T-cell (primary cell): ENCODE results near the gene OLFML1. TPM values are rescaled to one million over a fixed set of nuclear protein-coding genes. Genes with fewer than 3 reads are reported as not detected.

Source experiments
- ATAC-seq, 4 experiments: fragments of 200-7000 bp in 3 of 4; fragments of 150-1000 bp in 1 of 4; cut with Tn5 transposase; replicated peaks in 1 of 4; 1 replicate in 3 of 4; 2 replicates in 1 of 4; pipeline ENCODE4 v1.10.0; 2021; ENCODE audit warnings: moderate library complexity in 3 of 4, mild to moderate bottlenecking in 2 of 4, moderate number of reproducible peaks in 1 of 4
- CTCF ChIA-PET, 2 donors: fragments of 300-600 bp; sonication (Branson Sonifier 250); formaldehyde crosslinking; loops; one replicate each; lab custom pipeline; 2022; ENCODE audit warnings: antibody characterized with exemption in 2 of 2; lab: Charles Lee
- POLR2A ChIA-PET, 2 donors: fragments of 300-600 bp; sonication (Branson Sonifier 250); formaldehyde crosslinking; loops; one replicate each; lab custom pipeline; 2022; ENCODE audit warnings: antibody characterized with exemption in 2 of 2; lab: Charles Lee
- DNase-seq, 35 experiments: peaks; one replicate each; pipeline versions ENCODE4 v3.0.0 to v3.0.0-alpha.2; 2013 to 2023
- H3K27ac ChIP-seq: one replicate; pipeline ENCODE4 v1.5.1; 2013; ENCODE audit warnings: low read length
- H3K27me3 ChIP-seq, 2 experiments: replicated peaks in 1 of 2; 1 replicate in 1 of 2; 2 replicates in 1 of 2; pipeline versions ENCODE4 v1.6.1 to v1.7.0; 2013; ENCODE audit warnings: low read length in 1 of 2, mixed read lengths in 1 of 2; ENCODE audit not compliant: control insufficient read depth in 2 of 2, insufficient read depth in 2 of 2; ENCODE audit errors: extremely low read depth in 1 of 2
- H3K36me3 ChIP-seq, 2 donors: 1 replicate in 1 of 2; 2 replicates in 1 of 2; pipeline versions ENCODE4 v1.6.1 to v1.7.0; 2013; ENCODE audit warnings: low read length in 1 of 2; ENCODE audit not compliant: control insufficient read depth in 2 of 2, insufficient read depth in 1 of 2; ENCODE audit errors: extremely low read depth in 1 of 2
- H3K4me1 ChIP-seq, 2 experiments: 1 replicate in 1 of 2; 2 replicates in 1 of 2; pipeline versions ENCODE4 v1.6.1 to v1.7.0; 2013; ENCODE audit warnings: low read length in 2 of 2, mixed read lengths in 1 of 2; ENCODE audit not compliant: insufficient read depth in 2 of 2, control insufficient read depth in 1 of 2; ENCODE audit errors: extremely low read depth in 1 of 2
- H3K4me3 ChIP-seq, 2 donors: 1 replicate in 1 of 2; 2 replicates in 1 of 2; pipeline versions ENCODE4 v1.5.1 to v1.7.0; 2013; ENCODE audit warnings: mild to moderate bottlenecking in 2 of 2, low read length in 1 of 2, moderate library complexity in 1 of 2; ENCODE audit not compliant: control insufficient read depth in 1 of 2; ENCODE audit errors: extremely low read depth in 1 of 2
- H3K9me3 ChIP-seq: 2 replicates; pipeline ENCODE4 v1.7.0; 2013
- H3K27ac Mint-ChIP-seq, 2 donors: one replicate each; pipeline ENCODE4 v1.8.0; 2020 to 2021; ENCODE audit warnings: mild to moderate bottlenecking in 2 of 2, mixed read lengths in 2 of 2
- H3K27me3 Mint-ChIP-seq, 2 donors: one replicate each; pipeline ENCODE4 v1.8.0; 2021 to 2022; ENCODE audit warnings: mixed read lengths in 2 of 2
- H3K36me3 Mint-ChIP-seq: one replicate; pipeline ENCODE4 v1.8.0; 2021; ENCODE audit warnings: mixed read lengths
- H3K4me1 Mint-ChIP-seq, 3 donors: one replicate each; pipeline ENCODE4 v1.8.0; 2020 to 2022; ENCODE audit warnings: mixed read lengths in 3 of 3, mild to moderate bottlenecking in 1 of 3
- H3K4me3 Mint-ChIP-seq, 3 donors: one replicate each; pipeline ENCODE4 v1.8.0; 2020 to 2022; ENCODE audit warnings: mild to moderate bottlenecking in 3 of 3, mixed read lengths in 3 of 3, moderate library complexity in 3 of 3
- H3K9me3 Mint-ChIP-seq, 3 donors: one replicate each; pipeline ENCODE4 v1.8.0; 2020 to 2022; ENCODE audit warnings: mixed read lengths in 3 of 3
- WGBS: methylation state at CpG from one replicate; pipeline ENCODE4 v1.1.5; 2013; ENCODE audit warnings: missing lambda C conversion rate; ENCODE audit not compliant: insufficient coverage; 5-methylcytosine and 5-hydroxymethylcytosine counted together
- total RNA-seq, 35 experiments: library from RNA in 6 of 35; stranded (reverse) in 6 of 35; fragments of 120-200 nt in 1 of 35; gene quantifications; one replicate each; pipeline versions ENCODE4 v1.2.1 to v1.2.4 and lab custom pipeline; 2013 to 2026

The OLFML1 gene
- total RNA-seq, 5 donors from 2014 or later (not counting 1 experiment from before 2014, with no cell fraction given) = 0.16 TPM; not detected in 4

DNA sequence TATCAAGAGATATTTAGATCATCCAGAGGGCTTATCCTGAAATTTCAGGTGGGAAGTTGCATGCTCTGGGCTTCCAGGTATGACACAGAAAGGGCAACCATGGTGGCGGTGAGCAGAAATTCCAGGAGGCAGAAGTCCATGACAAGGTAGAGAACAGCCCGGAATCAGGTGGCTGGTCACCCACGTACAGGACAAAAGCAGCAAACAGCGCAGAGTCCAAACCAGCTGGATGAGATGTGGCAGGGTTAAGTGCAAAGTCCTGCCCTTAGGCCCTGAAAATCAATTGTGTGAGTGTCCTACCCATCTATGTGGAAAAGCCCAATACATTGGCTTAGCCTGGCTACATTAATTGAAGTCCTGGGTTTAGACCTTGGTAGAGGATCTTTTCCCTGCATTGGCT lies 40.1 kb downstream of the OLFML1 start:
- Histone ChIP-seq H3K27ac (no peak overlapping the region), H3K27me3 (peaks cover 0 to 4% of the 10 kb centered on the region in 2 experiments), H3K4me3 (no peak overlapping the region), H3K4me1 (peaks cover 63 to 94% of the 10 kb centered on the region in 2 experiments), H3K9me3 (no peaks in the 10 kb centered on the region), H3K36me3 (no peaks in the 10 kb centered on the region)
- peak overlapping the region in 1 of 3 donors; percentile 47 for H3K4me3 Mint-ChIP-seq
- POLR2A ChIA-PET = no interaction called here
- H3K27me3 Mint-ChIP-seq = no peaks in the 10 kb centered on the region
- no peaks in the 10 kb centered on the region for H3K36me3 Mint-ChIP-seq
- DNase-seq = no peak
- H3K9me3 Mint-ChIP-seq = no peaks in the 10 kb centered on the region
- CTCF ChIA-PET = interaction anchor here in 1 of 2 donors (1.0 kb wide), 1 partner anchor 9 kb away, joined by 3 read pairs; no protein-coding TSS in a partner anchor
- 100% methylated on average over 2 of the region's 4 CpGs for WGBS
- no peak for ATAC-seq
- H3K27ac Mint-ChIP-seq = peak overlapping the region in 1 of 2 donors; percentile 7
- H3K4me1 Mint-ChIP-seq = peaks cover 59 to 67% (median 63%) of the 10 kb centered on the region in 3 donors

DNA sequence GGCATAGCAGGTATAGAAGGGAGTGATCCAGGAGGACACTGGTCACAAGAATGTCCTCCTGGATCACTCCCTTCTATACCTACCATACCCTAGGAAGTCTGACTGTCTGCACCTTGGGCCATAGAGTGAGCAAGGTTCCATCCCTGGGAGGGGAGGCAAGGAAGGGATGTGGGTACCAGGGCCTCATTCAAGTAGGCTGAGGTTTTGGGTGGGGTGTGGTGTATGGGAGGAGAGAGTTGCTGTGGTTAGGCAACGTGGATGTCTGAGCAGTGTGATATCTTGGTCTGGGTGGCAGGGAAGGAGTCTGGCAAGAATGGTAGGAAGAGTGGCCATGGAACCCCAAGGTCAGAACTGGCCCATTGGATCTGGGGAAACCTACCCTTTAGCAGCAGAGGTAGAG lies 41.7 kb downstream of the OLFML1 start:
- Histone ChIP-seq H3K27me3 (peaks cover 0 to 4% of the 10 kb centered on the region in 2 experiments), H3K36me3 (no peaks in the 10 kb centered on the region), H3K9me3 (no peaks in the 10 kb centered on the region), H3K27ac (no peak overlapping the region), H3K4me3 (no peak overlapping the region), H3K4me1 (peaks cover 55 to 92% of the 10 kb centered on the region in 2 experiments)
- CTCF ChIA-PET = interaction anchor here in 1 of 2 donors (1.2 kb wide), 1 partner anchor 10 kb away, joined by 3 read pairs; no protein-coding TSS in a partner anchor
- ATAC-seq = peak; percentile 98 to 100 (median 98)
- 0% methylated on average over 1 of the region's 1 CpG for WGBS
- peak in 27 of 35 experiments; percentile 15 to 74 (median 39) for DNase-seq
- peak overlapping the region; percentile 55 to 84 for H3K27ac Mint-ChIP-seq
- peak overlapping the region in 1 of 3 donors; percentile 70 for H3K4me3 Mint-ChIP-seq
- no peaks in the 10 kb centered on the region for H3K9me3 Mint-ChIP-seq
- no peaks in the 10 kb centered on the region for H3K36me3 Mint-ChIP-seq
- no peaks in the 10 kb centered on the region for H3K27me3 Mint-ChIP-seq
- peaks cover 69 to 78% (median 76%) of the 10 kb centered on the region in 3 donors for H3K4me1 Mint-ChIP-seq
- POLR2A ChIA-PET = no interaction called here

DNA sequence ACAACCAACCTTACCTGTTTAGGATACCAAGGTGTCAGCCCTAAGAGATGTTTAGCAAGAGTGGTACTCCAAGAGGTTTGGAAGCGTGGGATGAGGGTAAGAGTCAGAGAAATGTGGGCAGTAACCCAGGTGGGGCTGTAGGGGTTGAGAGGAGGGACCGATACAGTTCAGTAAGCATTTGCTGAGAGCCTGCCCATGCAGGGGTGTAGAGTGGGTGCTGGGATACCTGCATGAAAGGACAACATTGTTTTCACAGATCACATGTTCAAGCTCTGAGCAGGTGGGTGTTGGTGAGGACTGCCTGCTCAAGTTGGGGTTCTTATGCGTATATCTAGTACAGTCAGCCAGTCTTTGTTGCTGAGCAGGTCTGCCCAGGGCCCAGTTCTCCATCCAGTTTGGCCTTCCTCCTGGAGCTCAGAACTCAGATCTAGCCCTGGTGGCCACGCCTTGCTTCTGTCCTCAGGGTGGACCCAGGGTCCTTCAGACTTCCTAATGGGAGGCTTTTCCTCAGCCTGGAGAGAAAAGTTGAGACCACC lies 43.3 kb downstream of the OLFML1 start:
- Mint-ChIP-seq H3K9me3 (no peaks in the 10 kb centered on the region), H3K36me3 (no peaks in the 10 kb centered on the region), H3K27ac (peak overlapping the region; percentile 68 to 84), H3K27me3 (no peaks in the 10 kb centered on the region), H3K4me3 (peak overlapping the region in 1 of 3 donors; percentile 70), H3K4me1 (peaks cover 64 to 78% (median 77%) of the 10 kb centered on the region in 3 donors)
- no peak overlapping the region for H3K27ac ChIP-seq
- H3K4me1 ChIP-seq = peaks cover 52 to 82% of the 10 kb centered on the region in 2 experiments
- whole genome bisulfite sequencing = 88% methylated on average over 3 of the region's 4 CpGs
- no peaks in the 10 kb centered on the region for H3K36me3 ChIP-seq
- POLR2A ChIA-PET = no interaction called here
- H3K27me3 ChIP-seq = peaks cover 0 to 4% of the 10 kb centered on the region in 2 experiments
- DNase-seq (no peak), ATAC-seq (no peak)
- H3K4me3 ChIP-seq = no peak overlapping the region
- CTCF ChIA-PET = no interaction called here
- H3K9me3 ChIP-seq = no peaks in the 10 kb centered on the region

DNA sequence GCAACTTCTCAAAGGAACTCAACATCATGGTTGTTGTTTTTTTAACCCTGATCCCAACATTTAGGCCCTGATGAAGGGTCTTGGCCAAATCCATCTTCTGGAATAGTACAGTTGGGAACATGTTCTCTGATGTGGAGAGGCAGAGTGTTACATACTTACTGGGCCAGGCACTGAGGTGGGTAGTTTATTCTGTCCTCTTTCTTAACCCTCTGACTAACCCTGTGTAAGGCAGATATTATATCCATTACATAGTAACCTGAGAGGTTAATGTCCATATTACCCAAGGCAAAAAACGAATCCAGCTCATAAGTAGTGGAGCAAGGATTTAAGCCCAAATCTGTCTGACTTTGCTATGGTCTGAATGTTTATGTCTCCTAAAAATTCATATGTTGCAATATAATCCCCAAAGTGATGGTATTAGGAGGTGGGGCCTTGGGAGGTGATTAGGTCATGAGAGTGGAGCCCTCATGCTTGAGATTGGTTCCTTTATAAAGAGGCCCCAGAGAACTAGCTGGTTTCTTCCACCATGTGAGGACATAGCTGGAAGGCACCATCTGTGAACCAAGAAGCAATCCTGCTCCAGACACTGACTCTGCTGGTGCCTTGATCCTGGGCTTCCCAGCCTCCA lies 44.8 kb downstream of the OLFML1 start:
- ChIA-PET CTCF (no interaction called here), POLR2A (no interaction called here)
- Mint-ChIP-seq H3K9me3 (no peaks in the 10 kb centered on the region), H3K4me3 (peak overlapping the region in 1 of 3 donors; percentile 8), H3K36me3 (peaks cover 3% of the 10 kb centered on the region), H3K27ac (peak overlapping the region in 1 of 2 donors; percentile 29), H3K4me1 (peaks cover 60 to 78% (median 75%) of the 10 kb centered on the region in 3 donors), H3K27me3 (no peaks in the 10 kb centered on the region)
- WGBS = no CpG with 5 or more reads among the region's 1 CpG
- no peaks in the 10 kb centered on the region for H3K9me3 ChIP-seq
- no peaks in the 10 kb centered on the region for H3K36me3 ChIP-seq
- DNase-seq (no peak), ATAC-seq (no peak)
- H3K27me3 ChIP-seq = peaks cover 0 to 10% of the 10 kb centered on the region in 2 experiments
- H3K4me1 ChIP-seq = peaks cover 46 to 76% of the 10 kb centered on the region in 2 experiments
- H3K27ac ChIP-seq = no peak overlapping the region
- no peak overlapping the region for H3K4me3 ChIP-seq

DNA sequence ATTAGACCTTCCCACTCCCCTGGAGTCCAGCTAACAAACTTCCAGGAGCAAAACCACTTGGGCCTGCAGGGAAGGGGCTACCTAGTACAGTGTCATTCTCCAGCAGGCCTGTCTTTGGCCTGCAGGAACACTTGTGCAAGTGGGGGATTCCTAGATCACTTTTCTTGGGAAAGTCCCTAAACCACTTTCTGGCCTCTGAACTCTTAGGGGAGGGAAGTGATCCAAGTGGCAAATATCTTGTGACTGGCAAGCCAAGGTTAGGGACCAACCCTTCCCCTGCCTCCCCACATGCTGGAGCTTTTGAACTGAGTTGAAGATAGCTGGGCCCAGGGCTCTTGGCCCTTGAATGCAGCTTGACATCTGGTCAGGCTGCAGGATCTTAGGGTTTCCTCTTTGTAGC lies 45.7 kb downstream of the OLFML1 start:
- no peaks in the 10 kb centered on the region for H3K27me3 Mint-ChIP-seq
- ChIA-PET POLR2A (no interaction called here), CTCF (no interaction called here)
- Histone ChIP-seq H3K27me3 (peaks cover 0 to 15% of the 10 kb centered on the region in 2 experiments), H3K36me3 (no peaks in the 10 kb centered on the region), H3K9me3 (no peaks in the 10 kb centered on the region), H3K27ac (no peak overlapping the region), H3K4me3 (no peak overlapping the region), H3K4me1 (peaks cover 41 to 76% of the 10 kb centered on the region in 2 experiments)
- H3K4me3 Mint-ChIP-seq = peak overlapping the region in 1 of 3 donors; percentile 33
- ATAC-seq = no peak
- H3K36me3 Mint-ChIP-seq = peaks cover 3% of the 10 kb centered on the region
- no peaks in the 10 kb centered on the region for H3K9me3 Mint-ChIP-seq
- DNase-seq = peak in 1 of 35 experiments; percentile 28
- H3K27ac Mint-ChIP-seq = peak overlapping the region; percentile 2 to 8
- peaks cover 58 to 78% (median 74%) of the 10 kb centered on the region in 3 donors for H3K4me1 Mint-ChIP-seq

DNA sequence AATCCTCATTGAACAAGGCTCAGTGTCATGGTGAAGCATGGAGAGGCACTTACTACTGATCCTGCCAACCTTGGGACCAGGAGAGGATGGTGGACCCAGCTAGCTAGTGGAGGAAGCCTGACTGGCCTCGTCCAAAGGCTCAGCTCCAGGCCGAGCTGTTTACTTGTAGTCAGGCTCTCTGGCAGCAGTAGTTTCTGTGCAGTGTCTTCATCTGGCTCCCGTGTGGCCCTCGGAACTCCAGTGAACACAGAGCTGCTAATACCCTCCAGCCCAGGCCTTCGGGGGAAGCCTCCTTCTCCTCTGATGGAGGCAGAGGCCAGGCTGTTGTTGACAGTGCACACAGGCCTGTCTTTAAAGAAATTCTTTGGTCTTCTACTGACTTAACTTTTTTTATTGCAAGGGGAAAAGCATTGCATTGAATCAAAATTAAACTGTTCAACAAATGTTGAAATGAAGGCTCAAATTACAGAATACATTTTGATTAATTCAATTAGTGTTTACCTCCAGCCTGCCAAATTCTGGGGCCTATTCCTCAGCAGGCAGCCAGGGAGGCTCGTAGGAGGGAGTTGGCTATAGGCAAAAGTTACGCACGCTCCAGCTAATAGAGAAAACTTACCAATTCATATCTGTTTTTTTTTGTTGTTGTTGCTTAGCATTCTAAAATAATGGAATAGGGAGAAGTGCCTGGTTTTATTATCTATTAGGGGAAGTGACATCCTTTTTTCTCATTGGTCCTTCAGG lies 47.3 kb downstream of the OLFML1 start:
- Mint-ChIP-seq H3K27ac (no peak overlapping the region), H3K9me3 (no peaks in the 10 kb centered on the region), H3K27me3 (no peaks in the 10 kb centered on the region), H3K4me3 (no peak overlapping the region), H3K36me3 (peaks cover 3% of the 10 kb centered on the region), H3K4me1 (peaks cover 57 to 80% (median 76%) of the 10 kb centered on the region in 3 donors)
- ATAC-seq (no peak), DNase-seq (no peak)
- WGBS = 58% methylated on average over 5 of the region's 8 CpGs
- H3K9me3 ChIP-seq = no peaks in the 10 kb centered on the region
- H3K27me3 ChIP-seq = peaks cover 0 to 17% of the 10 kb centered on the region in 2 experiments
- H3K27ac ChIP-seq = no peak overlapping the region
- CTCF ChIA-PET = no interaction called here
- H3K4me1 ChIP-seq = peaks cover 37 to 75% of the 10 kb centered on the region in 2 experiments
- H3K36me3 ChIP-seq = no peaks in the 10 kb centered on the region
- H3K4me3 ChIP-seq = no peak overlapping the region
- POLR2A ChIA-PET = no interaction called here
